Esophagus muscularis mucosa (tissue), 4 donors: ENCODE measurements around the gene TENM3. TPM values are rescaled to one million over a fixed set of nuclear protein-coding genes. Genes with fewer than 3 reads are reported as not detected.

Experiments
- DNase-seq: peaks from one replicate; pipeline ENCODE4 v3.0.0-alpha.2; 2017; ENCODE audit errors: extremely low spot score
- H3K27ac ChIP-seq, 4 donors: fragments of 200-600 bp; sonication (generic); replicated peaks in 1 of 4; 1 replicate in 3 of 4; 2 replicates in 1 of 4; pipeline ENCODE4 v1.5.1; 2016 to 2019; ENCODE audit warnings: mild to moderate bottlenecking in 1 of 4
- H3K27me3 ChIP-seq, 4 donors: fragments of 200-600 bp; sonication (generic); one replicate each; pipeline versions ENCODE4 v1.5.1 to v1.6.0; 2016 to 2019
- H3K36me3 ChIP-seq, 4 donors: fragments of 200-600 bp; sonication (generic); one replicate each; pipeline ENCODE4 v1.5.1; 2016 to 2019
- H3K4me1 ChIP-seq, 4 donors: fragments of 200-600 bp; sonication (generic); one replicate each; pipeline ENCODE4 v1.5.1; 2016 to 2019
- H3K4me3 ChIP-seq, 4 donors: fragments of 200-600 bp; sonication (generic); 1 replicate in 2 of 4; 2 replicates in 2 of 4; pipeline ENCODE4 v1.5.1; 2016 to 2019; ENCODE audit warnings: mild to moderate bottlenecking in 4 of 4, moderate library complexity in 1 of 4
- H3K9me3 ChIP-seq, 4 donors: fragments of 200-600 bp; sonication (generic); 1 replicate in 3 of 4; 2 replicates in 1 of 4; pipeline ENCODE4 v1.5.1; 2016 to 2019
- CTCF ChIP-seq, 3 experiments: fragments of 200-600 bp in 2 of 3; fragments of 450-650 bp in 1 of 3; sonication (generic) in 2 of 3; IDR thresholded peaks; one replicate each; pipeline ENCODE4 v1.5.1; 2017 to 2019; ENCODE audit warnings: antibody characterized with exemption in 3 of 3, mild to moderate bottlenecking in 2 of 3, moderate library complexity in 1 of 3
- EP300 ChIP-seq: sonication (generic); formaldehyde crosslinking; IDR thresholded peaks from one replicate; pipeline ENCODE4 v1.6.1; 2017; ENCODE audit warnings: antibody characterized with exemption
- POLR2A ChIP-seq: fragments of 450-650 bp; IDR thresholded peaks from one replicate; pipeline ENCODE4 v1.6.1; 2017; ENCODE audit warnings: antibody characterized with exemption, moderate library complexity, mild to moderate bottlenecking, low read depth
- POLR2AphosphoS5 ChIP-seq, 2 donors: sonication (generic); formaldehyde crosslinking; IDR thresholded peaks; one replicate each; pipeline ENCODE4 v1.6.1; 2017; ENCODE audit warnings: antibody characterized with exemption in 2 of 2
- WGBS: methylation state at CpG from one replicate; pipeline ENCODE4 v1.1.5; 2018; 5-methylcytosine and 5-hydroxymethylcytosine counted together
- intact Hi-C: fragments of 100-400 bp; cut with DNase I; formaldehyde crosslinking; loops from one replicate; pipeline ENCODE4 v1.15.1; 2023
- total RNA-seq, 4 donors: library from RNA; depleted of rRNA; stranded (reverse); fragments of >200 nt; gene quantifications; one replicate each; pipeline versions ENCODE4 v1.1.0 to v1.2.1, GENCODE V29; 2016

TENM3 gene
- total RNA-seq, 4 donors from 2014 or later = 16.2 to 30.5 (median 28.3) TPM

GRCh38 chr4:182574706-182575105 is 331.5 kb downstream of the TENM3 start:
- Histone ChIP-seq H3K9me3 (no peaks in the 10 kb centered on the region), H3K27me3 (no peaks in the 10 kb centered on the region), H3K36me3 (no peaks in the 10 kb centered on the region), H3K4me1 (peaks cover 0 to 11% (median 2%) of the 10 kb centered on the region in 4 donors), H3K4me3 (no peak overlapping the region), H3K27ac (no peak overlapping the region)
- TF ChIP-seq CTCF (IDR thresholded peaks at IDR 0.05) (no peak), POLR2AphosphoS5 (IDR thresholded peaks at IDR 0.05) (no peak), EP300 (no peak), POLR2A (no peak)
- no peak for DNase-seq
- WGBS = 64% methylated on average over 5 of the region's 5 CpGs
- intact Hi-C loops = no loop called here

- H3K4me3 ChIP-seq = no peak overlapping the region
Measured at GRCh38 chr4:182575225-182575624, 332.0 kb downstream of the TENM3 start.

DNA sequence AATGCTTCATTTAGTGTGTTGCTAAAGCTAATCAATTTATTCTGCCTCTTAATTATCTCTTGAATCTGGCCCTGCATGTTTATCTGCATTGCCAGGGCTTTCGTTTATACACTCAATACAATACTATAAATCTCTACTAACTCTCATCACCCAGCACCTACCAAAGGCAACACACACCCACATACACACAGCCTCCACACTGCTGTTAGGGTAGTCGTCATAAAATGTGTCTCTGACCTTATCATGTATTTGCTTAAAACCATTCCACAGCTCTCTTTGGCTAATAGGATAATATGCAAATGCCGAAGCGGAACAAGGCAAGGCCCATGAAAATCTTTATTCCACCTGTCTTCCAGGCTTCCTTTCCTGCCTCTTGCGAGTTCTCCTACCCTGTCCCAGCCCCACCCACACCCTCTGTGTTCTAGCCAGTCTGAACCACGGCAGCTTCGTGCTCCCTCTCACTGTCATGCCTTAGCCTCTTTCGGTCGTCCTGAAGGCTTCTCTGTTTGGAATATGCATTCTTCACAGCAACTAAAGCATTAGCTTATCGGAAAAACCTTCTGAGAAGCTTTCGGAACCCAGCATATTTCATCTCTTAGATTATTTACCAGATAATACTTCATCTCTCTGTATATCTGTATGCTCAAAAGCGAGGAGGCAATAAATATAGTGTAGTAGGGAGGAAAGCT is 333.5 kb downstream of the TENM3 start:
- no peaks in the 10 kb centered on the region for H3K36me3 ChIP-seq
- H3K4me3 ChIP-seq = peak overlapping the region in 2 of 4 donors; percentile 1 to 9
- H3K27ac ChIP-seq = no peak overlapping the region
- DNase-seq = no peak
- 52% methylated on average over 12 of the region's 12 CpGs for WGBS
- H3K27me3 ChIP-seq = no peaks in the 10 kb centered on the region
- TF ChIP-seq POLR2AphosphoS5 (IDR thresholded peaks at IDR 0.05) (no peak), EP300 (no peak), CTCF (IDR thresholded peaks at IDR 0.05) (no peak), POLR2A (no peak)
- H3K4me1 ChIP-seq = peaks cover 0 to 11% (median 2%) of the 10 kb centered on the region in 4 donors
- H3K9me3 ChIP-seq = no peaks in the 10 kb centered on the region
- intact Hi-C loops = no loop called here

More at GRCh38 chr4:182575225-182575624, 332.0 kb downstream of the TENM3 start:
- no peak for DNase-seq
- H3K4me1 ChIP-seq = peaks cover 0 to 11% (median 2%) of the 10 kb centered on the region in 4 donors
- no peak overlapping the region for H3K27ac ChIP-seq
- H3K9me3 ChIP-seq = no peaks in the 10 kb centered on the region
- TF ChIP-seq POLR2A (no peak), EP300 (no peak), POLR2AphosphoS5 (IDR thresholded peaks at IDR 0.05) (no peak), CTCF (IDR thresholded peaks at IDR 0.05) (no peak)
- 57% methylated on average over 6 of the region's 6 CpGs for WGBS
- H3K27me3 ChIP-seq = no peaks in the 10 kb centered on the region
- intact Hi-C loops = no loop called here
- H3K36me3 ChIP-seq = no peaks in the 10 kb centered on the region

DNA sequence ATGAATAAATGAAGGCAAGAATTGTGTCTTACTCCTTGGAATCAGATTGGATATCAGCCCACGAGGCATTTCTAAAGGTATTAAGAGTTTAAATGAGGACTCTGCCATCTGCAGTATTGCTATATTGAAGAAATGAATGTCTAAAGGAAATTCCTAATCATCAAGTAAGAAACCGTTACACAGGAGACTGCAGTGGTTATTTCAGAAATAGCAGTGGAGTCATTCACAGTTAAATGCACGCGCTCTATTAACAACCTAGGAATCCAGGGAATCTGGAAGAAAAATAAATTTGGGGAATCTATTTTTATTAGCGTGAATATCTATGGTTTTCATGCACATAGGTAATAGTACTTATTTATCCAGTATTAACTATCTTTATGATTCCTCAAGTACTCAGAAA is 334.2 kb downstream of the TENM3 start:
- Histone ChIP-seq H3K4me3 (peak overlapping the region in 1 of 4 donors; percentile 1), H3K9me3 (no peaks in the 10 kb centered on the region), H3K27me3 (no peaks in the 10 kb centered on the region), H3K4me1 (peaks cover 0 to 11% (median 2%) of the 10 kb centered on the region in 4 donors), H3K36me3 (no peaks in the 10 kb centered on the region), H3K27ac (no peak overlapping the region)
- WGBS = 75% methylated on average over 5 of the region's 5 CpGs
- no peak for TF ChIP-seq EP300
- no peak for TF ChIP-seq POLR2A
- TF ChIP-seq CTCF (IDR thresholded peaks at IDR 0.05) = no peak
- TF ChIP-seq POLR2AphosphoS5 (IDR thresholded peaks at IDR 0.05) = no peak
- DNase-seq = no peak
- intact Hi-C loops = no loop called here

DNA sequence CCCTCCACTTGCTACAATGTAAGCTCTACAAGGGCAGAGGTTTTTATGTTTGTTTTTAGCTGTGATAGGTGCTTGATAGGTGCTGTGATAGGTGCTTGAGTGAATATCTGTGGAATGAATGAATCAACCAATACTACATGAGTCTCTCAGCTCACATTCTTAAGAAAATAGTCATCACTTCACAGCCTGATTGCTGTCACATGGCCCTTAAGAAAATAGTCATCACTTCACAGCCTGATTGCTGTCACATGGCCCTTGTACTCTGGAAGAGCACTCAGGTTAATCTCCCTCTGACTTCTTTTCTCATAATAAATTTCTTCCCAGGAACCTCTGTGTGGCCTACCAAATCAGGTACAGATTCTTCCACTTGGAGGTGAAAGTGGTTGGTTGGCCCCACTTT is 335.2 kb downstream of the TENM3 start:
- DNase-seq = no peak
- H3K4me3 ChIP-seq = no peak overlapping the region
- H3K27ac ChIP-seq = no peak overlapping the region
- TF ChIP-seq POLR2AphosphoS5 (IDR thresholded peaks at IDR 0.05) (no peak), POLR2A (no peak), CTCF (IDR thresholded peaks at IDR 0.05) (no peak), EP300 (no peak)
- H3K4me1 ChIP-seq = peaks cover 0 to 11% (median 2%) of the 10 kb centered on the region in 4 donors
- no peaks in the 10 kb centered on the region for H3K27me3 ChIP-seq
- no peaks in the 10 kb centered on the region for H3K9me3 ChIP-seq
- H3K36me3 ChIP-seq = no peaks in the 10 kb centered on the region
- intact Hi-C loops = no loop called here
